ENCODE data around the gene AQP1.

Gene AQP1

DNA sequence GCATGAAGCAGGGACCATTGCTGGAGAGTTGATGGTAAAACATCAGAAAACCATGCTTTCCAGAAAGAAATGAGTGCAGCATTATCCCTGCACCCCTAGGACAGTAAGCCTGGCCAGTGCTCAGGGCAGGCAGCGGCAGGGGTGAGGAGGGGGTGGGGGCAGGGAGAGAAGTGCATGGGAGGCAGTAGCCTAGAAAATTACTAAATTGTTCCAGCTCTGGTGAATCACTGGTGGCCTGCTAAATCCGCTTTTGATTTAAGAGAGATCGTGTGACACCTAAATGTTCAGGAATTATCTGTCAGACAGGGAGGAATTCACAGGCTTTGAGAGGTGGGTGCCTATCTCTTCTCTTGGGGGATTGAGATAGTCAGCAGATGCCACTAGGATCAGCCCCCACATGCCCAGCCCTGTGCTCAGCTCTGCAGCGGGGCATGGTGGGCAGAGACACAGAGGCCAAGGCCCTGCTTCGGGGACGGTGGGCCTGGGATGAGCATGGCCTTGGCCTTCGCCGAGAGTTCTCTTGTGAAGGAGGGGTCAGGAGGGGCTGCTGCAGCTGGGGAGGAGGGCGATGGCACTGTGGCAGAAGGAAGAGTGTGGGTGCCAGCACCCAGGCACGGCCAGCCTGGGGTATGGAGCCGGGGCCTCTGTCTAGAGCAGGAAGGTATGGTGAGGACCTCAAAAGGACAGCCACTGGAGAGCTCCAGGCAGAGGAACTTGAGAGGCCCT is 5.0 kb upstream of the AQP1 start:
- TF ChIP-seq ZNF274 (IDR thresholded peaks at IDR 0.05; ENCODE audit: low read depth, low read length): no peak

GRCh38 chr7:30907527-30908267 is 4.0 kb upstream of the AQP1 start:
- TF ChIP-seq ZNF274 (IDR thresholded peaks at IDR 0.05; ENCODE audit: low read depth, low read length): no peak
- H3K4me3 ChIP-seq (ENCODE audit: low read length): no peak overlapping the region

More for the DNA sequence above, 5.0 kb upstream of the AQP1 start:
- no peak overlapping the region for H3K4me3 ChIP-seq (ENCODE audit: low read length)

- no peak for TF ChIP-seq ZNF274 (IDR thresholded peaks at IDR 0.05; ENCODE audit: low read depth, low read length)
- H3K4me3 ChIP-seq (ENCODE audit: low read length): no peak overlapping the region
These were observed 3.0 kb upstream of the AQP1 start for GRCh38 chr7:30908681-30909080.

DNA sequence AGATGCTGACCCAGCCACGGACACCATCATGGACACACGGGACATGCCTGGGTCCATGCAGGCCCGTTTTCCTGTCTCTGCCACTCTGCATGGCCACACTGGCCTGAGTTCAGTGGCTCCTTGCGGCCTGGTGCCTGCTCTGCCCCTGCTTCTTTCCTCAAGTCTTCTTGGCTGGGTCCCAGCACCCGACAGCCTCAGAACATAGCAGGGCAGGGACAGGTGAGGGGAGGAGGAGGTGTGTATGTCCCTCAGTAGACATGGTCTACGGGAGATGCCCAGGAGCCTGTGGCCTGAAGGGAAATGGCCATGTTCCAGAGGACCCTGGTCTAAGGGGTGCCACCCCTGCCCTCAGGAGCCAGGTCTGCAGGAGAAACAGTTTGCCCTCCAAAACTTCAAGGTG is 2.2 kb upstream of the AQP1 start:
- no peak overlapping the region for H3K4me3 ChIP-seq (ENCODE audit: low read length)
- no peak for TF ChIP-seq ZNF274 (IDR thresholded peaks at IDR 0.05; ENCODE audit: low read depth, low read length)

GRCh38 chr7:30910411-30911073 is 1.1 kb upstream of the AQP1 start:
- no peak overlapping the region for H3K4me3 ChIP-seq (ENCODE audit: low read length)

DNA sequence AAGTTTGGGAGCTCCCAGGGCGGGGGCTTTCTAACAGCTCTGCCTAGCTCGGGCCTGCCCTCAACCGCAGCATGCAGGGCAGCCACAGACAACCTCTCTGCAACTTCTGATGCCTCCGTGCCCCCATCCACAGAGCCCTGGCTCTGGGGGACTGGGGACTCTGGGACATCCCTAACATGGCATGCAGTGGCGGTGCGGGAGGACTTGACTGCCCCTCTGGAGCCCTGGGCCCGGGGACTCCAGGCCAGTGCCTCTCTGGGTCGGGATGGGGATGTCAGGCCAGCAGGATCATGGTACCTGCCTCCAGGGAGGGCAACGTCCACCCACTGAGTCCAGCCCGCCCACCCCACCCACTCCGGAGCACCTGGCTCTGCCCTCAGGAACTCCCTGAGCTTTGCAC is 520 bp upstream of the AQP1 start:
- no peak for TF ChIP-seq ZNF274 (IDR thresholded peaks at IDR 0.05; ENCODE audit: low read depth, low read length)
- no peak overlapping the region for H3K4me3 ChIP-seq (ENCODE audit: low read length)

More at GRCh38 chr7:30910411-30911073, 1.1 kb upstream of the AQP1 start:
- TF ChIP-seq ZNF274 (IDR thresholded peaks at IDR 0.05; ENCODE audit: low read depth, low read length): no peak

DNA sequence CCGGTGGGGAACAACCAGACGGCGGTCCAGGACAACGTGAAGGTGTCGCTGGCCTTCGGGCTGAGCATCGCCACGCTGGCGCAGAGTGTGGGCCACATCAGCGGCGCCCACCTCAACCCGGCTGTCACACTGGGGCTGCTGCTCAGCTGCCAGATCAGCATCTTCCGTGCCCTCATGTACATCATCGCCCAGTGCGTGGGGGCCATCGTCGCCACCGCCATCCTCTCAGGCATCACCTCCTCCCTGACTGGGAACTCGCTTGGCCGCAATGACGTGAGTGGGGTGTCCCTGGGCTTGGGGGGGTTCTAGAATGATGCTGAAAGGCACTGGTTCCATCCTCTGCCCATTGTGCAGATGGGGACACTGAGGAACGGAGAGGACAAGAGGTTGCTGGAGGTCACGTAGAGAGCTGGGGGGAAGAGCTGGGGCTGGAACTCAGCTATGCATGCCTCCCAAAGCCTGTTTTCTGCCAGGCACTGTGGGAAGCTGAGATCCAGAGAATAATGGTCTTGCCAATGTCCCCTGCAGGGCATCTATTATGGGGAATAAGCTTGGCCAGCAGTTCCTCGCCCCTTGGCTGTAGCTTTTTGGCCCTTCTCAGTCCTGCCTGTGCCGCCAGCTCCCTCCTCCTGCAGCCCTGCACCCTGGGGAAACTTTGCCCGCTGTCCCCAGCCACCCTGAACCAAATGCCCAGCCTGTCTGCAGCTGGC is 523 bp downstream of the AQP1 start:
- no peak overlapping the region for H3K4me3 ChIP-seq (ENCODE audit: low read length)
- no peak for TF ChIP-seq ZNF274 (IDR thresholded peaks at IDR 0.05; ENCODE audit: low read depth, low read length)

GRCh38 chr7:30912731-30912985 is 1.0 kb downstream of the AQP1 start:
- TF ChIP-seq ZNF274 (IDR thresholded peaks at IDR 0.05; ENCODE audit: low read depth, low read length): no peak
- no peak overlapping the region for H3K4me3 ChIP-seq (ENCODE audit: low read length)

DNA sequence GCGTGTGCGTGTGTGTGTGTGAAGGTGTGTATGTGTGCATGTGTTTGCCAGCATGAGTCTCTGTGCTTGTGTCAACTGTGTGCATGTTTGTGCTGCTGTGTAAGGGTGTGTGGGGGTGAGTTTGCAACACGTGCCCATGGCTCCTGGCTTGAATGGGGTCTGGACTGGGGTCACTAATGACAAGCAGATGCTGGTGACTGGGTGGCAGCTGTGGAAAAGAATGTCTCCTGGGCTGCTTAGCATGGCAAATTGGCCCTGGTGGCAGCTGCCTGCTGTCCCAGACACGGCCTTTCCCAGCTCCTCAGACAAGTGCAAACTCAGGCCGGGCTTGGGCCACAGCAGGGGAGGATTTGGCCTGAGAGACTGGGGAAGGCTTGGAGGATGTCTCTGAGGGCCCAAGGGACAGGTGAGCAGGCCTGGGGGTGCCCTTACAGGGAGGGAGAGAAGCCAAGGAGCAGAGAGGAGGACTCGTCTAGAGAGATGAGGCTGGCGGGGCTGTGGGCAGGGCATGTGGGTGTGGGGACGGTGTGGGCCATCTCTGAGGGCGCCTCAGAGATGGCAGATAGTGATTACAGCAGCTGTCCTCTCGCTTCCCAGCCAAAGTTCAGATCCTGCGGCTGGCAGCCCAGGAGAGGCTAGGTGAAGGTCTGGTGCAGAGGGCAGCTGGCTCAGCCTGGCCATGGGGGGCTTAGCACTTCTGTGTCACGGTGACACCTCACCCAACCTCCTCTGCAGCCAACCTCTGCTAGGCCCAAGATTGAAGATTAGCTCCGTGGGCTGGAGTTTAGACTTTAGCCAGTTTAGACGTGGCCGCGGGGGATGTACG is 1.5 kb downstream of the AQP1 start:
- H3K4me3 ChIP-seq (ENCODE audit: low read length): no peak overlapping the region
- TF ChIP-seq ZNF274 (IDR thresholded peaks at IDR 0.05; ENCODE audit: low read depth, low read length): no peak

GRCh38 chr7:30913821-30914515 is 2.3 kb downstream of the AQP1 start:
- TF ChIP-seq ZNF274 (IDR thresholded peaks at IDR 0.05; ENCODE audit: low read depth, low read length): no peak

DNA sequence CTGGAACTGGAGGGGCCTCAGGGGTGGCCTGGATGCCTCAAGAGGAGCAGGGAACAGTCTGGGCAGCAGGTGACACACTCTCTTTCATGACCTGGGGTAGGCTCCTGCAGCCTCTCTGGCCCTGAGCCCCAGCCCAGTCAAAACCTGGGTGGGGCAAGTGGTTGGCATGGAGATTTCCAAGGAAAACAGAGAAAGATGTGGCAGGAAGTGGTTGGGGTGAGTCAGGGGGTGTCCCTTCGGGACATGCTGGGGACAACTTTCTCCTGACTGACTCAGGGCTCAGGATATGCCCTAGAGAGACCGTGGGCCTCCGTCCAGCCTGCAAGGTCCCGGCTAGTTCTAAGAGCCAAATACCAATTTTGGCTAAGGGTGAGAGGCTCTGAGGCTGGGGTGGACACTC is 2.9 kb downstream of the AQP1 start:
- TF ChIP-seq ZNF274 (IDR thresholded peaks at IDR 0.05; ENCODE audit: low read depth, low read length): no peak
- no peak overlapping the region for H3K4me3 ChIP-seq (ENCODE audit: low read length)

More at GRCh38 chr7:30913821-30914515, 2.3 kb downstream of the AQP1 start:
- no peak overlapping the region for H3K4me3 ChIP-seq (ENCODE audit: low read length)

DNA sequence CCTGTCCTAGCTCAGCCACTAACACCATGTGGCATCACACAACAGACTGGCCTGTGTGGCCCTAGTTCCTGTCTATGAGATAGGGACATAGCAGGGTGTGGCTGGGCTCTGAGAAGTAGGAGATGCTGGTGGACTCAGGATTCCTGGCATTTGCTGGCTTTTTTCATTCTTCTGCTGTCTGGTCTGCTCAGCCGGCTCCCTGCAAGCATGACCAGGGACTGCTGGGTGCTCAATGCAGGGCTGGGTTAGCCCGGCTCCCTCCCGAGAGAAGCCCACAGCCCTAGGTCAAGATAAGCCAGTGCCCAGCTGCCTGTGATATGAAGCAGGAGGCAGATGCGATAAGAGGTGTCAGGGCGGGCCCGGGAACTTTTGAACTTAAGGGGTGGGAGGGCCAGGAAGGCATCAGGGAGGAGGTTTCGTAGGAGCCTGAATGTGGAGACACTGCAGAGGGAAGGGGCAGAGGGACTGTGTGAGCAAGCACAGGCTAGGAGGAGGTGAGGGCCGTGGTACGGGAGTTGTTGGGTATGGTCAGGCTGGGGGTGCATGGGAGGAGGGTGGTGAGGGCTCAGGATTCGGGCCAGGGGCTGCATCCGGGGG is 3.5 kb downstream of the AQP1 start:
- no peak for TF ChIP-seq ZNF274 (IDR thresholded peaks at IDR 0.05; ENCODE audit: low read depth, low read length)
- no peak overlapping the region for H3K4me3 ChIP-seq (ENCODE audit: low read length)

- no peak overlapping the region for H3K4me3 ChIP-seq (ENCODE audit: low read length)
- no peak for TF ChIP-seq ZNF274 (IDR thresholded peaks at IDR 0.05; ENCODE audit: low read depth, low read length)
These were observed 4.1 kb downstream of the AQP1 start for GRCh38 chr7:30915751-30916150.

Measured in GM08714 (cell line).